ENCODE data around the gene NCBP1. TPM values are rescaled to one million over a fixed set of nuclear protein-coding genes. Genes with fewer than 3 reads are reported as not detected.

The NCBP1 gene
- total and polyA plus RNA-seq, 9 of the 15 experiments (the other 6 are each of a cell fraction or from before 2014, with no cell fraction given), result 29.4 to 69.7 (median 57.5) TPM

- TF ChIP-seq CBX5 (IDR thresholded peaks at IDR 0.05; ENCODE audit: borderline replicate concordance, low read depth), result no peak
- no peak for TF ChIP-seq KLF10 (CRISPR knock-in tag; IDR thresholded peaks at IDR 0.05)
- TF ChIP-seq RBM14 (IDR thresholded peaks at IDR 0.05; ENCODE audit: borderline replicate concordance, insufficient read depth, low read depth, low read length), result no peak
- peak; percentile 95 for TF ChIP-seq ZNF232 (CRISPR knock-in tag; IDR thresholded peaks at IDR 0.05)
- no peak for TF ChIP-seq CREBBP (IDR thresholded peaks at IDR 0.05; ENCODE audit: low read depth, low read length)
- TF ChIP-seq ZNF518B (CRISPR knock-in tag; IDR thresholded peaks at IDR 0.05), result no peak
- TF ChIP-seq SPI1 (IDR thresholded peaks at IDR 0.05; ENCODE audit: borderline replicate concordance, low read depth, low read length), result 0 out of 2 replicates have a peak, but pooled peaks have one; percentile 23
- peak; percentile 68 for TF ChIP-seq C11orf30 (IDR thresholded peaks at IDR 0.05; ENCODE audit: low read depth)
- TF ChIP-seq HMG20B (CRISPR knock-in tag; IDR thresholded peaks at IDR 0.05), result no peak; the same call in 1 of the 2 replicates
- no peak for TF ChIP-seq ARHGAP35 (IDR thresholded peaks at IDR 0.05; ENCODE audit: partially characterized antibody)
- TF ChIP-seq ZNF644 (tag; IDR thresholded peaks at IDR 0.05; ENCODE audit: low read depth), result 0 out of 2 replicates have a peak, but pooled peaks have one; percentile 12
- 0 out of 2 replicates have a peak, but pooled peaks have one; percentile 4 for TF ChIP-seq GABPB2 (CRISPR knock-in tag; conservative IDR thresholded peaks at IDR 0.05)
- no peak for TF ChIP-seq EHMT2 (IDR thresholded peaks at IDR 0.05)
- no peak for TF ChIP-seq SIRT6 (IDR thresholded peaks at IDR 0.05; ENCODE audit: low read depth, low read length)
- TF ChIP-seq MTF1 (CRISPR knock-in tag; IDR thresholded peaks at IDR 0.05; ENCODE audit: borderline replicate concordance), result no peak
- peak; percentile 93 for TF ChIP-seq POLR2G (IDR thresholded peaks at IDR 0.05; ENCODE audit: low read depth, low read length)
- no peak for TF ChIP-seq BRD9 (IDR thresholded peaks at IDR 0.05; ENCODE audit: low read depth, partially characterized antibody)
- TF ChIP-seq NFIX (CRISPR knock-in tag; IDR thresholded peaks at IDR 0.05; ENCODE audit: low read depth), result no peak
- no peak for TF ChIP-seq ZNF696 (CRISPR knock-in tag; conservative IDR thresholded peaks at IDR 0.05)
- TF ChIP-seq TFAM (CRISPR knock-in tag; conservative IDR thresholded peaks at IDR 0.05), result no peak
- peak; percentile 86 for TF ChIP-seq RB1 (IDR thresholded peaks at IDR 0.05; ENCODE audit: low read depth)
- 0 out of 2 replicates have a peak, but pooled peaks have one; percentile 9 for TF ChIP-seq ARID3B (CRISPR knock-in tag; IDR thresholded peaks at IDR 0.05; ENCODE audit: borderline replicate concordance)
- TF ChIP-seq SP1 (CRISPR knock-in tag; IDR thresholded peaks at IDR 0.05), result peak; percentile 78
- no peak; the same call in 1 of the 2 replicates for TF ChIP-seq ZNF263 (CRISPR knock-in tag; IDR thresholded peaks at IDR 0.05; ENCODE audit: borderline replicate concordance)
Observed at GRCh38 chr9:97632985-97633858, at the start of gene NCBP1, which contains the start of gene TSTD2 (continued).
